ENCODE data around the gene ARMS2. TPM values are rescaled to one million over a fixed set of nuclear protein-coding genes. Genes with fewer than 3 reads are reported as not detected.

ARMS2 gene
- total RNA-seq, 1 experiment from 2014 or later: not detected

DNA sequence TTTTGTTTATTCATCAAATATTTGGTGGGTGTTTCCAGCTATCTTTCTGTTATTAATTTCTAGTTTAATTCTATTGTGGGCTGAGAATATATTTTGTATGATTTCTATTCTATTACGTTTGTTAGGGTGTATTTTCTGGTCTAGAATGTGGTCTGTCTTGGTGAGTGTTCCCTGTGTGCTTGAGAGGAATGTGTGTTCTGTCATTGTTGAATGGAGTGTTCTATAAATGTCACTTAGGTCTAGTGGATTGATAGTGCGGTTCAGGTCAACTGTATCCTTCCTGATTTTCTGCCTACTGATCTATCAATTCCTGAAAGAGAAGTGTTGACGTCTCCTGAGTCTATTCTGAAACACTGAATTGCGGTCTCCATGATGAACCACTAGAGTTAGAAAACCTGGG, 15.4 kb downstream of the ARMS2 start:
- no peak for DNase-seq (ENCODE audit: low read depth)

DNA sequence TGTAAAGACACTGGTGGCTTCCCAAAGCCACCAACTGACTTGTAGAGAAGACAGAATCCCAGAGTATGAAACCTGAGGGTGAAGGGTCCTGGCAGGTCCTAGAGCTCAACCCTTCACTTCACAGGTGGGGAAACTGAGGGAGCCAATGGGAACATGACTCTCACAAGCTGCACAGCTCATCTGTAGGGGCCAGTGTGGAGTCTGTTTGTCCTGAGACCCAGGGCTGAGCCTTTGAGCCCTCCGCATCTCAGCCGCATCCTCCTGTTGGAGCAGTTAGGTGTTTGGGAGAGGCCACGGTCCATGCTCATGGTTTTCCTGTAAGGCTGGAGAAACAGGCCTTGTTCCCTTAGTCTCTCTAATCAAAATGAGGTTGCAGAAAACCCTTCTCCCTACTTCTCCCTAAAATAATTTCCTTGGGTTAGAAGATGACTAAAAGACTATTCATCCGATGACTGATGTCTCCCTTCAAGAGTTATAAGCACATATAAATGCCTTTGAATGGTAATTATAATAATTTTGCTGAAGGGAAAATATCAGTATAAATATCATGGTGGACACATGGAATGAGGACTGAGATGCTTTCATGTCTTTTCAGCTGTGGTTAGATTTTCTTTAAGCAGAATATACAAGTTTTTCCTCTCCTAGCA, 17.2 kb downstream of the ARMS2 start:
- no peak for DNase-seq (ENCODE audit: low read depth)

DNA sequence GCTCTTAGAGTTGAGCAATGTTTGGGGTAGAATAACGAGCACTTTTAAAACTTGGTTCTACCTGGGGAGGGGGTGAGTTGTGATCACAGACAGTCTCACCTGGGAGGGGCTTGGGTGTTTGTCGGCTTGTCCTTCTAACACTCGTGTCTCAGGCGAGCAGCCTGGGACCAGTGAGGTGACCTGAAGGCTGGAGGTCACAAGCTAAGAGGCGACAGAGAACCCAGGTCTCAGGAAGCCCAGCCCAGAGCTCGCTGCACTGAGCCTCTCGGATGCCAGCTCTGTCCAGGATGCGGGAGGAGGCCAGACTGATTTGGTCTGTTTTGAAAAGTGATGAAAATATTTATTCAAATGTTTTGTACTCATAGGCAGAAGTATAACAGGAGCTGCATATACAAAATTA, 18.7 kb downstream of the ARMS2 start:
- no peak for DNase-seq (ENCODE audit: low read depth)

DNA sequence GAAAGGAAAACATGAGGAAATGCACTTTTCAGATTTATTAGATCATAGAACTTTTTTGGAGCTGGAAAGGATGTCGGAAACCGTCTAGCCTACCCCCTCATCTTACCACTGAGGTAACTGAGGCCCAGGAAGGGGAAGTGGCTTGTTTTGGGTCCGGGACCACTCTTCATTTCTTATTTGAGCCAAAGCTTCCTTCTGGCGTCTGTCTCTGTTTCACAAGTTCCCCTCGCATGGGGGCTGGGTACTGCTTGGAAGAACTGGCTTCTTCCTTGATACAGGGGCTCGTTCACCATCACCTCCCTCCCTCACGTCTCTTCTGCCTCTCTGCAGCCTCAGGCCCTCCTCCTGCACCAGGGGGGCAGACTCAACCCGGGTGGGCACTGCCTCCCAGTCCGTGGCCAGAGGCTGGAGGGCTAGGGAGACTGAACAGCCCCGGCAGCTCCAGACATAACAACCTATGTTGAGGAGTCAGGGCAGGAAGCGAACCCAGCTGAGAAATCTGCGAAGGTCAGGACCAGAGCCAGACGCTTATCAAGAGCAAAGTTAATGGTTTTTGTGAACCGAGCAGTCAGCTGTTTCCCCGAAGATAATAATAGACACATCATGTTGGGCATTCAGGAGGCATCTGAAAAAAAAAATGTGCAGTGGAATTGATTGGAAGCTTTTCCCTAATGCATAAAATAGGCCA, 19.8 kb downstream of the ARMS2 start:
- no peak for DNase-seq (ENCODE audit: low read depth)

DNA sequence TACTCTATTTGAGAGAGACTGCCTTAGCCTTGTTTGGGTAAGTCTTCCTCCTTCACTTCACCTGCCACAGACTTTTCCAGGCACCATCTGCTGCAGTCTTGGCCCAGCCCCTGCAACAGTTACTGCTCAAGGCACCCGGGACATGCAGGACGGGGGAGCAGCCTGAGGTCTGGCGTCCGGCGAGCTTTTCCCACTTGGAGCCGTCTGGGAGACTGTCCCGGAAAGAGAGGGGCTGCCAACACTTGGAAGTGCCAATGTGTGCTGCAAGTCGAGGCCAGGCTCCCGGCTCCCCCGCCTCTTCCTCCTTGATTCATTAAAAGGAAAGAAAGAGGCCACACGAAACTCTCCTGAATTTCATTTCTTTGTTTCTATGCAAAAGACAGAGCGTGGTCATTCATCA, 20.6 kb downstream of the ARMS2 start:
- no peak for DNase-seq (ENCODE audit: low read depth)

DNA sequence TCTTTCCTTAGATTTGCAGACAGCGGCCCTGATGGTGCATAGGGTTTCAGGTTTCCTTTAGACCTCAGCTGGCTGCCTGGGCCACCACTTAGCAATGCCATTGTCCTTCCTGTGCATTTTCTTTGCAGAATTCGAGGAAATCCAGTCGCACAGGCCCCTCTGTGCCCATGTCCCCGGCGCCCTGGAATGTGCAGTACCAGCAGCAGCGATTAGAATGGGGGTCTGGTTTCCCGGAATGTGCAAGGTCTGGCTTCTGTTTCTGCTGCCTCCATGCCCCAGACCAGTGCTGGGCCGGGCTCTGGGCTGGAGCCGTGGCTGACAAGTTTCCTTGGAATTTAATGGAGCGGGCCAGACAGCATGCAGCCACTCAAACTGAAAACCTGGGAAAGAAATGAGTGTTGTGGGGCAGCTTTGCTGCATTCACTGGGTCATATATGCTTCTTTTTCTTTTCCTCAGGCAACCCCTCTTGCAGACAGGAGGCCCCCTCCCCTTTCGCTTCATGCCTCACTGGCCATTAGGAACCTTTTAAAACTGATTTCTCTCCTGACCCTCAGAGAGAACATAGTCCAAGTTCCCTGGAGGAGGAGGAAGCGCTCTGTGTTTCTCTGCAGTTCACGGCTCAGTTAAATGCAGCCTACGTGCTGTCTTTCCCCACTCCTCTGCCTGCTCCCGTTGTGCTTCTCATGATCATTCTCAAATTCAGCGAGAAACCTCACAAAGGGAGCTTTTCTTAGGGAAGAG, 21.3 kb downstream of the ARMS2 start:
- peak; percentile 48 for DNase-seq (ENCODE audit: low read depth)

DNA sequence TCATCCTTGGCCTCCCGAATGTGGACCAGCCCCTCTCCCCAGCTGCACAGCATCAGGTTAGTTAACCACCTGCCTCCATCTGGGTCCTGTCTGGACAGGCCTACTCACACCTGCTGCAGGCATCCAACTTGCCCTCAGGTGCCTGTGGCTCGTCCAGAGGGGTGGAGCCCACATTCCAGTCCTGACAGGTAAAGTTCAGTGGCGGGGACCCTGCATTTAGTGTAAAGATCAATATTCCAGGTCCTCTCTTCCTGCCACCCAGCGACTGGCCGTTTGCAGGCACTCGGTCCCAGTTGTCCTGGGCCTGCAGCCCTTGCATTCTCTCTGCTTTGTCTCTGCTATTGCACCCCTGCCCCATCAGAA, 21.9 kb downstream of the ARMS2 start:
- no peak for DNase-seq (ENCODE audit: low read depth)

DNA sequence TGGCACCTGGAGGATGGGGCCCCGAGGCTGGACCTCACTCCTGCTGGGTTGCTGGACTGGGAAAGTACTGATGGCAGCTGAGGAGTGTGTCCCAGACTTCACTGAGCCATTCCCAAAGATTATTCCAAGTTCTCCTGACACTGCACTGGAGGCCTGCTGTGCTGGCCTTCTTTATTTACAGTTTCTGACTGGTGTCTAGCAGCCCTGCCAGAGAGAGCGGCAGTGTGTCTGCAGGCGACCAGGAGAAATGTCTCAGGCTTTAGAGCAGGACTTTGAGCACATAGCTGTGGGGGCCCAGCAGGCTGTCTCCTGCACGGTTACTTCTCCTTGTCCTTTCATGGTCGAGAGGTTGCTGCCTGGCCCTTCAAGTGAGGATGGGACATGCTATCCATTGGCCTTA, 23.0 kb downstream of the ARMS2 start:
- DNase-seq (ENCODE audit: low read depth): no peak

DNA sequence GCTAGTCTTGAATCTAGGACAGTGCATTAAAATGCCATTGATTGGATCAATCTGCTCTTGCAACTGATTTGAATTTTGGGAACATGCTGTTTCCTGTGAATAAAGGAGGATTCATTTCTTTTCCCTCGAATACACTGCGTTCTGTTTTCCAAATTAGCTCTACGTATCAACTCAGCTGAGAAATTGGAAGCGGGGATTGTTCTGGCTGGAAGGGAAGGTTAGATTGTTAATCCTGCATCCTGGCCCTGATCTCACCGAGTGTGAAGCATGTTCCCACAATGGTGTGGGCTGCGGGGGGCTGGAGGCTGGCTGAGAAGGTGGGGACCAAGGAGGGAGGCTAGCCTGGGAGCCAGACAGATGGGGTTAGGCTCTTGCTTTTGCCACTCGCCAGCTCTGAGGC, 24.5 kb downstream of the ARMS2 start:
- no peak for DNase-seq (ENCODE audit: low read depth)

DNA sequence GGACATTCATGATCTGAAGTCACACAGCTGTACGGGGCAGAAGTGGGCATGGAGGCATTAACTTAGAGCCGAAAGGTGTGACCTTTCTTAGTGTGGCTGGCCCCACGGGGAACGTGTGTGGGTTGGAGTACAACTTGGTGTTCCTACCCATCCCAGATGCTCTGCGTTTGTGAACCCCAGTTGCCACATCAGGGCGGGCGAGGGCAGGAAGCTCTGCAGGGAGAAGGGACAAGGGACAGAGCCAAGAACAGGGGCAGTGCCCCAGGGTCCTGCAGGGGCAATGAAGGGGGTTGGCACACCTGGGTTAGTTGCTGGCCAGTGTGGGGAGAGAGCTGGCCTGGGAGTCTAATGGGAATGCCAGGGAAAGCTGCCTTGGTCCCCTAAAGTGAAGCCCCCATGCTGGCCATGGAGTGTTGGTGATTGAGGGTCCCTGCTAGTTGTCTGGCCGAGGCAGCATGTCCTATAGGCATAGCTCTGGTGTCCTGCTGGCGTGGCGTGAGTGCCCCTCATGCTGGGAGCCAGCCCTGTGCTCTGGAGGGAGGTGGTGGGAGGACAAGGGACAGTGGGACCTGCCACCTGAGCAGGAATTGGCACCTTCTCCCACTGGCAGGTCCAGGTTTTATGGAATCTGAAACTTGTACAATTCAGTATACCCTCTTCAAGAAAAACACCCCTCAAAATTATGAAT, 25.8 kb downstream of the ARMS2 start:
- DNase-seq (ENCODE audit: low read depth): no peak

DNA sequence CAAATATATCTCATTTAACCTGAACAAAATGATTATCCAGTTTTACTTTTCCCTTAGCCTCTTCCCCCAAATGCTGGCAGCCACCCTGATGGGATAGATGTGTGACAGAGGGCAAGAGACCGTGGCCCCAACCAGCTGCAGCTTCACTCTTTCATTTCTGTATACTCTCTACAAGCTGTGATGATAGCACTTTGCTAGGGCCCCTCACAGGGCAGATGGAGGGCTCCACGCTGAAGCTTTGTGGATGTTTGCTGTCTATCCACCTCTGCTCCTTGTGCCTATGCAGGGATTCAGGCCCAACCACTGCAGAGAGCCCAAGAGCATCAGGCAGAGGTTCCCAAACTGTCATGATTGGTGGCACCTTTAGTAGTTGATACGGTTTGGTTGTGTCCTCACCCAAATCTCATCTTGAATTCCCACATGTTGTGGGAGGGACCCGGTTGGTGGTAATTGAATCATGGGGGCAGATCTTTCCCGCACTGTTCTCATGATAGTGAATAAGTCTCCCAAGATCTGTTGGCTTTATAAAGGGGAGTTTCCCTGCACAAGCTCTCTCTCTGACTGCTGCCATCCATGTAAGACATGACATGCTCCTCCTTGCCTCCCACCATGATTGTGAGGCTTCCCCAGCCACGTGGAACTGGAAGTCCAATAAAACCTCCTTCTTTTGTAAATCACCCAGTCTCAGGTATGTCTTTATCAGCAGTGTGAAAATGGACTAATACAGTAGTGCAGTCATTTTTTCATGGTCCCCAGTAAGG, 27.0 kb downstream of the ARMS2 start:
- DNase-seq (ENCODE audit: low read depth): no peak

DNA sequence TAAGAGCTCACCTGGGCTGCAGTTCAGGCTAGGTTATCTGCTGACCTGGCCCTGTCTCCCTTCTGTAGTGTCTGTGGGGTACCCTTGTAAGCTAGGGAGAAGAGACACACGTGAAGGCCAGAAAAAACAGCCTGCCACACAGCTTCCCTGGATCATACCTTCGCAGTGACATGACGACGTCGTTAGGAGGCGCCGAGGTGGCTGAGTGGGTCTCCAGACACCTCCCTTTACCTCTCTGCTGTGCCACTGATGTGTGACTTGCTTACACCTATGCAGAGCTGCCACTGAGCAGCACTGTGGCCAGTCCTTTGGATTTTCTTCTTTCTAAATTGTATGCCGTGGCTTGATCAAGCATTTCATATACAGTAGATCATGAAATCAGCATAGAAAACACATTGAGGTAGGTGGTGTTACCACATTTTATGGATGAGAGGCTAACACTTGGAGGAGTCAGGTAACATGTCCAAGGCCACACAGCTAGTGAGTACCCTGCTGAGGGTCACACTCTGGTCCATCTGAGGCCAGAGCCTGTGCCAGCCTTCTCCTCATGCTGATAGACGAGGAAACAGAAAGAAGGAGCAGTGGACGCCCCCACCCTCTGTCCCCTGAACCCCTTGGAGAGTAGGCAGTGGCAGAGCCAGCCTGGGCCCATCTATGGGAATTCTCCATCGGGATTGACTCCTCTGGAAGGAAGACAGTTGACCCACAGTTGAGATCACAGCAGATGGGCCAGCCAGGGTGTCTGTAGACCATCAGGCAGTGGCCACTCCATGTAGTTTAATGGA, 30.0 kb downstream of the ARMS2 start:
- DNase-seq (ENCODE audit: low read depth): no peak

DNA sequence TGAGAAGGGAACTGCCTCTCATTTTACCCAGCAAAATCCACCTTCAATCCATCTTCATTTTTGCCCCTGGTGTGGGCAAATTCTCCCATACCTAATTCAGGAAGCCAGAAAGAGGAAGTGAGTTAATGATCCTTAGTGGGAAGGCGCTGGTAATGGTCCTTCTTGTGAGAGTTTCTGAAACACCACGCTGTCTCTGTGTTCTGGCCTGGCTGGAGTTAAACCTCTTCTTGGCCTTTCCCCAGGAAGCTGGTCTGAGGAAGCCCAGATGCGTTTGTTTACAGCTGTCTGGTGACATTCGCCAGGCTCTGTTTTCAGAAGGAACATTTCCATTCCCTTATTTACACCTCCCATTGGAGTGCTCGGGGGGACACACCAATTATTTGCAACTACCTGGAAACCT, 31.2 kb downstream of the ARMS2 start:
- no peak for DNase-seq (ENCODE audit: low read depth)

DNA sequence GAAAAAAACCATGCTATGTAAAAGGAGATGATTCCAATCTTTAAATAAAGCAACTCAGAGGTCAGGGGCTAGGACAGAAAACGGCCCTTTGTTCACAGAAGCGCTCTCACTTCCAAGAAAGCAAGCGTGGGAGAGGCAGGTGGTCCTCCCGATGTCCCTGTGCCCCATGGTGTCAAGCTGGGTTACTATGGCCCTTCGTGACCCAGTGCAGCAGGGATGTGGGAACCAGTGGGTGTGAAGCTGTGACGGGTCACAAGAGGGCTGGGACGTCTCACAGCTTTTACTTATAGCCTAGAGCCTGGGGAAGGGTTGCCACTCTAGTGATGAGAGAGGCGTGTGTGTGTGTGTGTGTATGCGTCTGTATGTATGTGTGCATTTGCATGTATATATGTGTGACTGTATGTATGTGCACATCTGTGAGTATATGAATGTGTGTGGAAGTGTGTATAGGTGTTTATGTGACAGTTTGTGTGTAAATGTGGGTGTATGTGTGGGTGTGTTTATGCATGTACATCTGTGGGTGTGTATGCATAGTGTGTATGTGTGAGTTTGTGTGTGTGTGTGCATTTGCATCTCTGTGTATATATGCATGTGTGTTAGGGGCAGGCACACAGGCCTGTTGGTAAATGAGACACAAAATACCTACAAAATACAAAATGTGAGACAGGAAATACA, 32.1 kb downstream of the ARMS2 start:
- DNase-seq (ENCODE audit: low read depth): no peak

DNA sequence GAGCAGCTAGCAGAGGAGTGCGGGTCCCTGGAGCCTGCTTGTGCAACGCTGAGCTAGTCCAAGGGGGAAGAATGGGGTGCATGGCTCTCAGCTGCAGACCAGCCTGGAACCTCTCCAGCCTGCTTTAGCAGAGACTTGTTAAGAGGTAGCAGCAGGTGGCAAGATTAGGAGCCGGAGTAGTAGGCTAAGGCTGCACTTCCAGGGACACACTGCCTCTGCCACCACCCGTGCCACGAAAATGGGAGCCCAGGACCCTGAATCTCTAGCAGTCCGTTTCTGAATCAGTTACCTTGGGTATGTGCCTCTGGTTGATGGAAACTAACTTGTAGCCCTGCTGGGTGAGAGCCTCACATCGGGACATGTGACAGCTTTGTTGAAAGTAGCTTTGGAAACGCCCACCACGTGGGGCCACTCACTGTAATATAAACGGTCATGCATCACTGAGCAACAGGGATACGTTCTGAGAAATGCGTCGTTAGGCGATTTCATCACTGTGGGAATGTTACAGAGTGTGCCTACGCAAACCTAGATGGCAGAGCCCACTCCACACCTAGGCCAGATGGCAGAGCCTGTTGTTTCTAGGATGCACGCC, 32.8 kb downstream of the ARMS2 start:
- DNase-seq (ENCODE audit: low read depth): no peak

DNA sequence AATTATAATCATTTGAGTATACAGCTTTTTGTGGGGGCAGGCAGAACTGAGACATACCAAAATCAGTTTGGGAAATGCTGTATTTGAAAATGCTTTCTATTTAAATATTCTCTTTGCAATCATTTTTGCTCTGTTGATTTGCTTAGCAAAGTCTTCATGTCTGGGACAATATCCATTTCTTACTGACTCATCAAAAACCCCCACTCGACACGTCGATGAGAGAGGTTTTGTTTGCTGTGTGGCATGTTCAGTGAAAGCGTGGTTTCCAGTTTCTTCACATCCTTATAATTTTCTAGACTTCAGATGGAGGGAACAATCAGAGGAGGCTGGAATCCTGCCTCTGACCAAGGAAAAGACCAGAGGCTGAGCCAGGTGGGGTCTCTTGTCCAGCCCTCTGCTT, 35.8 kb downstream of the ARMS2 start:
- no peak for DNase-seq (ENCODE audit: low read depth)

DNA sequence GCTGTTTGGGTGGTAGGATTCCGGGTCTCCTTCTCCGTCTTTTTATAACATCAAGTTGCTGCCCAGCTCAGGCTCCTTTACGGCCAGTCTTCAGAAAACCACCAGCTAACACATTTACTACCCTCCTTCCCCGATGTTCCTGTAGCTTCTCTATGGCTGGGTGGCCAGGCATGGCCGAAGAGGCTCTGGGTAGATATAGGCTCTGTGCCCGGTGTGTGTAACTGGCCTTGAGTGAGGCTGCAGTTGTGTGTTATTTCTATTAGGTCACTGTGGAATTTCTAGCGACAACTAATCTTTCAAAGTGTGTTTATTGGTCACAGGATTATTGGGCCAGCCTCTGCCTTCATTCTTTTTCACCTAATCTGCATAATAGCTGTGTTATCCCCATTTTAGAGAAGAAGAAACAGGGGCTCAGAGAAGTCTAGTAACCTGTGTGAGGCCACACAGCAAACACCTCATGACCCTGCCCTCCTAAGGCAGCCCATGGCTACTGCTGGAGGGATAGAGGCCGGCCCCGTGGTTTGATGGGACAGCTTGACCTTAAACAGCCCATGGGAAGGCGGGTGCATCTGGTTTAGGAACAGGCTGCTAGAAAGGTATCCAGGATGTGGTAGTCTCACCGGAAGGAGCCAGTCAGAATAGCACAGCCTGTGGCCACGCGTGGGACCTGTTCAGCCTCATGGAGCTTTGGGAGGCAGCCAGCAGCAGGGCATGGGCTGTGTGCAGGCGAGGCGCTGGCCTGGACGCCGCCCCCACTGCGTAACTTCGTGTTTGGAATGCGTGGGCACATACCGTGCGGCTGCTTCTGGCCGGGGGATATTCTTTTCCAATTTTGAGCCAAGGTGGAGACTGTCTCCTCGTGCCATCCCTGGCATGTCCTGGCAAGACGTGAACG, 36.6 kb downstream of the ARMS2 start:
- no peak for DNase-seq (ENCODE audit: low read depth)

DNA sequence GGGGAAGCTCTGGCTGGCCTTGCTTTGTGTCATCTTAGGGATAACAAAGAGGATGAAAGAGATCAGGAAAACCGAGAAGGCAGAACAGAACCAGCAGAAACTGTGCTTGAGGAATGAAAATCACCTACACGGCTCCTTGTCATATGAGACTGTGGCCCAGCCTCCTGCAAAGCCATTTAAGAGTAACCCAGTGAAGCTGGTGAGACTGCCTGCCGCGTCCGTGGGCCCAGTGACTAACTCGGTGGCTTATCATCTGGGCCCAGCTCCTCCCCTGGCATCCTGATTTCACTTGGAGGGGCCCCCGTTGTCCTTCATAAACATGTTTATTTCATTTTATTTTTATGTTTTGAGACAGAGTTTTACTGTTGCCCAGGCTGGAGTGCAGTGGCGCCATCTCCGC, 37.6 kb downstream of the ARMS2 start:
- DNase-seq (ENCODE audit: low read depth): no peak

DNA sequence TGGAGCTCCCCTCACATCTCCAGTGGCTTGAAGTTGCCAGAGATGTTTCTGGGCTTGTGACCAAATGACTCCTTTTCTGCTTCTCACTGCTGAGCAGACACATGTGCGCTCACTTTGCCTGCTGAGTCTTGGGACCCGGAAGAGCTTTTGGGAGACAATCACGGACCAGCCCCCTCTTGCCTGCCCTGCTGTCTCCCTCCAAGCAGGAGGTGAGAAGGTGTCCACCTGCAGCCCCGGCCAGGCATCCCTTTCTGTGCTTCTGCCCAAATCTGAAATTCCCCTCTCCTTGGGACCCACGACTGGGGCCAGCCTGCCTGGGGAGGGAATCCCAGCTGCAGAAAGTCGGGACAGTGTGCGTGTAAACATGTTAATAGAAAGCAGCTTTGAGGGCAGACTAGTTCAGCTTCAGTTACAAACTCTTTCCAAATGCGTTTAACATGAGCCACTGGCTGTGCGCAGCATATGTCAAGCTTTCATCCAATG, 38.6 kb downstream of the ARMS2 start:
- DNase-seq (ENCODE audit: low read depth): no peak

Data from M059J (cell line).